NCI-H2196 treated with DMSO at 0.1 percent for 48 hours (cell line): ENCODE data around the gene CCR5AS.
"Not testable (repeated sequence)": the region's sequence is repeated elsewhere in the genome, so short reads cannot be mapped to it uniquely, and the experiment has no call there.

Source experiments
- DNase-seq: peaks from one replicate; lab custom pipeline; 2025; ENCODE audit not compliant: unreplicated experiment; lab: John Stamatoyannopoulos, UW

Gene CCR5AS

DNA sequence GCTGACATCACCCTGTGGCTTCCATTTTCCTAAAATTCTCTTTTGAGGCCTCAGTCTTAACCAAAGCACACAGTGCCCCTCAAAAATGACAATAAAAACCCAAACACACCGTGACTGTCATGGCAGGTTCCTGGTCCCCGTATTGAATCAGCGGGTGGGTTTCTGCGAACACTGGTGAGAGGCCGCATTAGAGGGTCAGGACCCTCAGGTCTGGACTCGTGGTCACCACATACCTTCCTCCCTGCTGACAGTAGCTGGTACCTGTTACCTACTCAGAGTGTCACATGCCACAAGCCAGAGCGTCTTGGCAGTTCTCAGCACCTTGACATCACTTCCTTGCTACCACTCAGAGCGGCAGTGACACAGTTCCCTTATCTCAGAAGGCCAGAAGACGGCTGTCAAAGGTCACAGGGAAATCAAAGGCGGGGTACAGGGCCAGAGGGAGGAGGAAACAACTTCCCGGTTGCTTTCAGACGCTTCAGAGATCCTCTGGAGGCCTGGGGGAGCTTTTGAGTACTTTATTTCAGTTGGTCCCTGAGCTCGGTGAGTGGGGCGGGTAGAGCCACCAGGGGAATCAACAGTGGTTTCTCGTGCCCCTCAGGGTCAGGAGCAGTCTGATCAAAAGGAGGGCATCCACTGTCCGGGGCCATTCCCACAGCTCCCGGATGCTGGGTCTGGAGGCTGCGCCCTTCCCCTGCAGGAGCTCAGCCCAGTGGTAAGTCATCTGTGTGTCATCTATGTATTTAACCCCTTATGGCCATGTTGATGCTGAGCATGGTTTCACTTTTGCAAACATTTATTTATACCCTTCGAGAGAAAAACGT, at the start of gene CCR5AS, which contains the start of gene CCRL2:
Gene CCR5AS, minus strand, starts transcription at position 279 of the 824 bp plus-strand sequence.
Gene CCRL2, plus strand, starts transcription at position 472 of the 824 bp plus-strand sequence. CDS start 821 bp downstream, outside the sequence.
- no peak for DNase-seq

DNA sequence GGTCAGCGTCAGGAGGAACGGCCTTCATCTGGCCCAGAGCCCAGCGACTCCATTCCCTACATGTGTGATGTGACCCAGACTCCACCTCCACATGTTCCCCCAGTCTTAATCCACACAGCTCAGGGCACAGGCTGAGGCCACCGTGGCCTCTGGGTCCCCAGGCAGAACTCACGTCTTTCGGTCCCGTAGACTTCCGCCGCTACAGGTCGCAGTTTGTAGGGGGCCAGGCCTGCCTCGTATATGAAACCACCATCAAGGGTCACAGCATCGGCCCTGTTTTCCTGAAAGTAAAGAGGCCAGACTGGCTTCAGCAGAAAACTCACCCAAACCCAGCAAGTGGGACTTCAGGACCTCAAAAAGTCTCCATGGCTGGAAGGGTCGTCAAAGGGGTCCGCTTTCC, 49.3 kb upstream of the CCR5AS start:
- DNase-seq: no peak

DNA sequence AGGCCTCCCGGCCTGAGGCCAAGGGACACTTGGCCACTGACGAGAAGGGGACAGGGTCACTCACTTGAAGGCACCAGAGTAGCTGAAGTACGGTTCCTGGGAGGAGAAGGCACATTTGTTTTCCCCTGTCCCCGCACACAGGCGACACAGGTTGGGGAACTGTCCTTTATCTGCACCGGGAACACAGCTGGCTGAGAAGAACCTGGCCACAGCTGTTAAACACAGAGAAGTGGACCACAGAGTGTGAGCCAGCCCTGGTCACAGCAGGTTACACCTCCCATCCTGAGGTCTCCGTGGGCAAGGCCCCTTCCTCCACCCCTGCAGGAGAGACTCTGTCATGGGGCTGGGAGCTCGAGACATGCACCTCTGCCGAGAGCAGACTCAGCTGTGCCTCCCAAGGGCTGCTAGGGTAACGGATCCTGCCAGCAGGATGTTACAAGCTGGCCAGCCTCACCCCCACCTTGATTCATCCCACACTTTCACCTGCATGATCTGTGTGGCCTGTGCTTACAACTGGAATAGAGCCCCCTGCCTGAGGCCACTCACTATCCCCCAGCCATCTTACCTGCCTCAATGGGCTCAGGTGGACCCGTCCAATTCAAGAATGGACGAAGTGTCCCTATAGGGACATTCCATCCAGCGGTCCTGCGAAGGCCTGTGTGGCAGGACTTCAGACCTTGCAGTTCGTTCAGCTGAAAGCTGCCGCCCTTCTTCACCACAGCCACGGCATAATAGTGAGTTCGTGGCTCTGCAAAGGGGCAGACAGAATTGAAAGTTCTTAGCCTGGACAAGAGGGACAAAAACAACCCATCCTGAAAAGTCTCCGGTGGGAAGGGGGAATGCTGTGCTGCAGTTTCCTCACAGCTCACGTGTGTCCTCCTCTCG, 48.6 kb upstream of the CCR5AS start:
- DNase-seq: no peak

DNA sequence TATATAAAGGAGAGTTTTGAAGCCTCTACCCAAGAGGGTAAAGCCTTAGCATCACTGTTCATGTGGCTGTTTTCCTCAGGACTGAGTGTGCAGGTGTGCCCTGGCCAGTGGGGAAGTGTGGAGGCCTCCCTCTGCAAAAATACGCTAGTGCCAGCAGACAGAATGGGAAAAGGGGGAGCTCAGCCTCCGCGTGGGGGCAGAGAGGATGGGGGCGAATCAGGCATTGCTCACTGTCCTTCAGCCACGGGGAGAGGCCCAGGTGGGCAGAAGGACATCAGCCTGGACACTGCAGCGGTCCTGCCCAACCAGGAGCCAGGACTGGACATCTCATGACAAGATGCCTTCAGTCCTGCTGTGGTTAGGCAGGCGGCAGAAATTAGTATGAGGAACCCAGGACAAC, 47.7 kb upstream of the CCR5AS start:
- no peak for DNase-seq

DNA sequence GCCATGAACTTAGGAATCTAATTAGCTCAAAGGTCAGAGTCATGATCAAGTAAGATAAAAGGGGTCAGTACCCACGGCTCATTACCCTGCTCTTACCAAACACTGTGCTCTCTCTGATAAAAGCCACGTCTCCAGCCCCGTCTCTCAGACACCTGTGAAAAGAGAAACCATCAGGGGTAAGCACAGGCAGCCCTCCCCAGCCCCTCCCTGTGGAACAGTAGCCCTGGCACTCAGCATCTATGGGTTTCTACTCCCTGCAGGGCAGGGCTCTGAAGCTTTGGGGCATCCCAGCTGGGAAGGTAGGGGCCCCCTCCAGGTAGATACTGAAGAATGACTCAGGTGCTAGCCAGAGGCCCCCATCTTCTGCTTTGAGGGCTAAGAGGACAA, 47.3 kb upstream of the CCR5AS start:
- no peak for DNase-seq

DNA sequence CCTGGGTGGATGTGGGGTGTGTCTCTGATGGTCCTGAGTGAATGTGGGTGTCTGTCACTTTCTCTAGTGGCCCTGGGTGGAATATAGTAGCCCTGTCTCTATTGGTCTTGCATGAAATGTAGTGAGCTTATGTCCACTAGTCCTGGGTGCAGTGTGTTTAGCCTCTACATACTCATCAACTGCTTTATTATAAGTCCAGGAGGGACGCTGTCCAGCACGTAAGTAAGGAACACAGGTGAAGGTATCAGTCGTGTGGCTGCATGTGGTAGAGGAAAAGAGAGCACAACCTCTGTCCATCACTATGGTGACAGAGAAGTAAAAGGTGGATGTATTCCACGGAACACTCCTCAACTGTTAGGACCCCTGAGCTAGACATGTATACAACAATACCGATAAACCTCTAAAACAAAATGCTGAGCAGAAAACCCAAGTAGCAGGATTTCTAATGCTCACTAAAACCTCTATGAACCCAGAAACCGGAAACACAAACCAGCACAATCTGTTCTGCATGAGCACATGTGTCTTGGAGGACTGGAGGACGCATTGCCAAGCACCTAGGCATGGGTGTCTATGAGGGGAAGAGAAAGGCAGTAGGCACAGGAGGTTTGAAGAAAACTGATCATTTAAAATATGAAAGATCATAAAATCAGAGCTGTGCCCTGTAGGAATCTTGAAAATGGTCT, 46.8 kb upstream of the CCR5AS start:
- DNase-seq: no peak

DNA sequence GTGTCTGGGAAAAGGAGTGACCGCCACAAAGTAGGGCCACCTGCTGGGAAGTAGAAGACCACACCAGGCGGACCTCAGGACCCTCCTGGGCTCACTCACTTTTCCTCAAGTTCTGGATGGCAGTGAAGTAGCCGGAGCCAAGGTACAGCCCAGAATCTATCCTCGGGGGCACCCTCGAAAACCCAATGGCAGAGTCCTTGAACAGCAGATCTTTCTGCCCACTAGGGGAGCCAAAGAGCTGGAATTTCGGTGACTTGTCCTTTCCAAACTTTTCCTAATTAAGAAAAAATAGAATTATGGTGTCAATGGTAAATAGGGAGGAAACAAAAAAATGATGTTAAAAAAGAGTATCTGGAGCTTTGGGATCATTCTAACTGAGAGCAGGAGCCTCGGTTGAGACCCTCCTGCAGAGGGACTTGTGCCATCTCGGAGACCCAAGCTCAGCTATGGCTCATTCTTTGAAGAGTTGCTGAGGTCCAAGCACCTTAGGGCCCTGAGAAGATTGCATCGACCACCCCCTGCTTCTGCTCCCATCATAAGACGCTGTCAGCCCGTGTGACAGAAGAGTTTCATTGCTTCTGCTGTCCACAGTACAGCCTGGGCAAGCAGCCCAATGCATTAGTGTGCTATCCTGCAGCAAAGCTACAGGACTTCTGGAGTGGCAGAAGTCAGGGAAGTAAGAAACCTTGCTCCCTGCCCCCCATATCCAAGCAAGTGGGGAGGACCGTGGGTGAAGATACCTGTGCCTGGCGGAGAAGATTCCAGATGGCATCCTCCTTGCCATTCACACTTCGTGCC, 43.1 kb upstream of the CCR5AS start:
- DNase-seq: no peak

DNA sequence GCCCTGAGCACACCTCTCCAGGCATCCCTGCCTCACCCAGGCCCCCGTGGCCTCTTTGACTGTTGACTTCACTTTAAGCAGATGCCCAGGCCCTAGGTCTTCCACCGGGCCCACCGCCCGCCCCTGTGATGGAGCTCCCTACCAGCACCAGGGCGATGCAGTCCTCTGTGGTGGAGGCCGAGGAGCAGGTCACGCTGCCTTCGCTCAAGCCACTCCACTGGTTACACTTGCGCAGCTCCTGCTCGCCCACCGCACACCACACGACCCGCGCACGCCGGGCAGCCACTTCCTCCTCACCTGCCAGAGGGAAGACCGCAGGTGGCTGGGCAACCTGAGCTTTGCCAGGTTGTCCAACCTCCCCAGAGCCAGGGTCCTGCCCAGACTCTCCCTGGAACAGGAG, 41.9 kb upstream of the CCR5AS start:
- DNase-seq: no peak

DNA sequence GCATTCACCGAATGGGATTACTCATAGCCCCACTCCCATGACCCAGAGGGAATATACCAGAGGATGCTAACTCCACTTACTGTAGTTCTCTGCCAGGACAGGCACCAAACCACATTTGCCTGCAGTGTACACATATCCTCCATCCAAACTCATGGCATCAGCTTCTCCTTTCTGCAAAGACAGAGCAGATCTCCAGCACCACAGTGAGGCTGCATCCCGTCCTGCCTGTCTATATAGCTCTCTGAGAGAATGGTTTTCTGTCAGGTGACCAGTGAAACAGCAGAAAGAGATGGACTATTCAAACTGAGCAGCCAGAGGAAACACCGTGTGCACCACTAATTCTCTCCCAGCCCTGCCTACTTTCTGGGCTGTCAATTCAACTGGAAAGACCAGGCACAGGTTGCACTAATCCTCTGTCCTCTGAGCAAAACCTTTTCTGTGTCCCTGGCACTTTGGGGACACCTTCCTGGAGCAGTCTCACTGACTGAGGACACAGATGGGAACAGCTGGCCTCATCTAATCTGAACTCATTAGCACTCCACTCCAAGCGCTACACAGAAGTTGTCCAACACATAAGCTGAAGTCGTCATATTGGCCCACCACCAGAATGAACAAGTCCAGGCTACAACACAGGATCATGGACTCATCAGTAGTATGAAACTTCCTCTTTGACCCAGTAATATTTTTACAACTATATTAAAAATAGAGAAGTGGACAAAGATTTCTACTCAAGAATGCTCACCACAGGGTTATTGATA, 40.5 kb upstream of the CCR5AS start:
- DNase-seq: no peak

DNA sequence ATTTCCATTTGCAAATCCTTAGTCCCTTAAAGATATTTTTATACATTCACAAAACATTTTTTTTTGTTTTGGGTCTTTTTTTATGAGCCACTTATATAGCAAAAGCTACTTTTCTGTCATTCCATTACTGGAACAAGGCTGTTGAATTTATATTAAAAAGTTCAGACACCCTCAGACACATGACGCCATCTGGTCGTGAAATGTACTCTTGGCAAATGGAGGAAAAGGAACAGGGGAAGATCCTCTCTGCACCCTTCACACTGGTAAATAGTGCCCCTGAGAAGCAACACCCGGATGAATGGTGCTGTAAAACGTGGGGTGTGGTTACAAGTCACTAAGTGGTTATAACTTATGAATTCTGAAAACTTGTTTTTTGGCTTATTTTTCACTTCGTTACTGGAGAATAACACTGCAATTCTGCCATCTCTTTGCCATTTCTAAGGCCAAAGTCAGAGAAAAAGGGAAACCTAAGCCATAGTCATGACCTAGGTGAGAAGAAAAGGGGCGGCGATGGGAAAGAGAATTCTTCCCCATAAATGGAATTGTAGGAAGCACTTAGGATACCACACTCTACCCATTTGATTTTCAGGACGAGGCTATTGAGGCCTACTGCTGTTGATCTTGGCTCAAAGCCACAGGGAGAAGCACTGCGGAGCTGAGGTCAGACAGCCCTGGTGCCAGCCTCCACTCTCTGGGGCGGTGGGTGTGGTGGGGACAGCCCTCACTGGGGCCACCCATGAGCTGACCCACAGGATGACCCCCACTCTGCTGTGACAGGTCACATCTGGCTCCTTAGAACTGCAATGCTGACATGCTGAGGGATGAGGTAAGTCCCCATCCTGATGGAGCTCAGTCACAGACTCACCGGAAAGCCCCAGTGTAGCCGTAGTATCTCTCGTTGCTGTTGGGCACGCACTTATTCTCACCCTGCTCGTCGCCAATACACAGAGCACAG, 36.0 kb upstream of the CCR5AS start:
- DNase-seq: no peak

DNA sequence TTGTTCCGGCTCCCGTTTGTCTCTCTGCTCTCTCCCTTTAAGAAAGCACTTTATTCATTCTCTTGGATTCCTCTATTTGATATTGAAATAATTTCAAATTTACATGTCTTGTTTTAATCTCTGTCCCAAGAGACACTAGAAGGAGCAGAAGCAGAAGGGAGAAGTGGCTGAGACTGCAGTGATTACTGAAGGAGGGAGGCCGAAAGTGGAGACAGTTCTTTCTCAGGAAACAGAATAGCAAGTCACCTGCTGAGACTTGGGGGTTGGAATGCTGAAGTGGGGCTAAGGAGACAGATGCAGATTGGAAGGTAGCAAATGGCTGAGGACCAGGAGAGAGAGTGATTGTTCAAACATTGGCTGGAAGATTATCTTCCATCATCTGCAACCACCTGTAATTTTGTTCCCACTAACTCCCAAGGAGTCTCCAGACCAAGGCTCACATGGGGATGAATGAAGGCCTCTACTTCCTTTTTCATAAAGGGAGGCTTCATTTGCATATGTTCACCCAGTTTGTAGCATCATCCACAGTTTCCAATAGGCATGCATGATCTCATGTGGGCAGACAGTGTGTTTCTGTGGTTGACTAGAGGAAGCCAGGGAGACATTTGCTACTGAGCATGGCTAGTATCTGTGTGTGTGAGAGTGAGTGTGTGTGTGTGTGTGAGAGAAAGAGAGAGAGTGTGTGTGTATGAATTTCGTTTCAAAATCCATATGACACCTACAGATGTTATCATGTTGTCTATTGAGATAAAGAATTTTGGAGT, 33.8 kb upstream of the CCR5AS start:
- no peak for DNase-seq

DNA sequence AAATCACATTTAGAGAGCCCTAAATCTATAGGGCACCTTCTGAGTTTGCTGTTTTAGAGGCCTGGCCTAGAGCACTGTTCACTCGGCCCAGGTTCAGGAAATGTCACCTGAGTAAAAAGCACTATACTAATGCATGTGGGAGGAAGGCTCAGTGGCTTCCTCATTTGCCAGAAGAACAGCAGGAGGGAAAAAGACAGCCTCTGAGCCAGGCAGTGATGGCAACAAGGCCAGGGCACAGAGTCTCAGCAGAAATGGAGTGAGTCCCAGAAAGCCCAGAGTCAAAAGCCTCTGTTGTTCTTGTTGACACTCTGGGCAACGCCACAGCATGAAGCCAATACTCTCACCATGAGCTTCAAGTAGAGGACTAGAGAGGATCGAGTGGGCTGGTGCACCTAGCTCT, 32.0 kb upstream of the CCR5AS start:
- no peak for DNase-seq

DNA sequence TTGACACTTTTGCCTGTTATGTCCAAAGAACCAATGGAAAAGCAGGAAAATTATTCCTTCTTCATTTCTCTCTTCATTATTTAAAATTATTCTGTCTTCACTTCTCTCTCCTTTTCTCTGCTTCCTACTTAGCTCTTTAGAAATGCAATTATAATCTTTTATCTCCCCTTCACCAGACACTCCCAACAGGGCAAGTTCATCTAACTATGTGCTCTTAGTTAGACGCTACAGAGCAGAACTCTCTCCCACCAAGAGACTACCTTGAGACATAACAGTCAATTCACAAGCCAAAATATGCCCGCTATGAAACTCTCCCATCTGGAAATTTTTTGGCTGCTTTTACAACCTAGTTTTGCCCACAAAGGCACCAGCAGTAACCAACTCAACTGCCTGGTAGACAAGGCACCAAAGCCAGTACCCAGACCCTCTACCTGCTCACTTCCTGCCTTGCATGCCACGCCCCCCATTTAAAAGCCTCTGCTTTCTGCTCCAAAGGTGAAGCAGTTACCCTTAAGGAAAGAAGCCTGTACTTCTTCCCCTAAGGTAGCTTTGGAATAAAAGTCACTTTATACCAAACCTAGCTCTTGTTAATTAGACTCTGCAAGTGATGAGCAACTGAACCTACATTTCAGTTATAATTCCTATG, 28.3 kb upstream of the CCR5AS start:
- no peak for DNase-seq

DNA sequence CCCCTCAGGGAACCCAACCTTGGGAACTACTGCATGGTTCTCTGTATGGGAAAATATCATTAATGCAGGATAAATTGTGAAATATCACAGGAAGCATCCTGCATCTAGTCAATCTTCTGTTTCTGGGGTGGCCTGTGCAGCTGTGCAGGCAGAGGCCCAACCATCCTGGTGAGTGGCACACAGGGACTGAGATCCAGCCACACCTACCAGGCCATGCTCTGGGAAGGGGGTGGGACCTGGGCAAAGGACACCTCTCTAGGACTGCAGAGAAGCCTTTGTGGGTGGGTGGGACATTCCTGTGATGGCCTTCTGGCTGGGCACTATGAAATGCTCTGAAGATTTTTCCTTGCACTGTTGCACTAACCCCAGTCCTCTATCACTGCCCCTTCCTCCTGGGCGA, 27.0 kb upstream of the CCR5AS start:
- DNase-seq: no peak

DNA sequence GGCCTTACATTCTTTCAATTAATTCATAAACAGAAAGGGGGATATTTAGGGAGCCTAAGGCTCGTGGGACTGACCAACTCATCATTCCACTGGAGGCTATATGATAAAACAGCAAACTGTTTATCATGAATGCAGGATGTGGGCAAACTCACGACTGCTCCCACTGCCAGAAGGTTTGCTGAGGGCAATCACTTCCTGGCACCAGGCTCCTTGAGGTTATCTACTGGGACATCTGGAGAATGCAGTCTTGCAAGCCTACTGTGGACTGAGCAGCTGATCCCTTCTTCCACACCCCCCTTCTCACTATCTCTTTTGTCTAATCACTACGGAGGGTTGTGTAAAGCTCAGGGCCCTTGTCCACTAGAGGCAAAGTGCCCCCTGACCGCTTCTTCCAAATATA, 26.3 kb upstream of the CCR5AS start:
- not testable (repeated sequence) for DNase-seq

DNA sequence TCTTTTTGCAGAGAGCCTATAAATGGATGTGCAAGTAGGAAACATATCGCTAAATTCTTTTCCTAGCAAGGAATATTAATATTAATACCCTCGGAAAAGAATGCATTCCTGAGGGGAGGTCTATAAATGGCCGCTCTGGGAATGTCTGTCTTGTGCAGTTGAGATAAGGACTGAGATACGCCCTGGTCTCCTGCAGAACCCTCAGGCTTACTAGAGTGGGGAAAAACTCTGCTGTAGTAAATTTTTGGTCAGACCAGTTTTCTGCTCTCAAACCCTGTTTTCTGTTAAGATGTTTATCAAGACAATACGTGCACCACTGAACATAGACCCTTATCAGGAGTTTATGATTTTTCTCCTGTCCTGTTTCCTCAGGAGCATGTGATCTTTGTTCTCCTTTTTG, 25.0 kb upstream of the CCR5AS start:
- not testable (repeated sequence) for DNase-seq

DNA sequence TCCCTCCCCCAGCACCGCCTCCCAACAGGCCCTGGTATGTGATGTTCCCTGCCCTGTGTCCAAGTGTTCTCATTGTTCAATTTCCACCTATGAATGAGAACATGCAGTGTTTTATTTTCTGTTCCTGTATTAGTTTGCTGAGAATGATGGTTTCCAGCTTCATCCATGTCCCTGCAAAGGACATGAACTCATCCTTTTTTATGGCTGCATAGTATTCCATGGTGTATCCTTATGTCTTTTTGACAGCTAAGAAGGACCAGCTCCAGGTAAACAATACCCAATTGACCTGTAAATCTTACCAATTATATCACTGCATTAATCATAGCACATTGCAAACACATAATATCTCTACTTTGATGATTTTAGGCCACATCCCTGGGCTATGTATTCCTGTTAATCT, 24.0 kb upstream of the CCR5AS start:
- DNase-seq: not testable (repeated sequence)

DNA sequence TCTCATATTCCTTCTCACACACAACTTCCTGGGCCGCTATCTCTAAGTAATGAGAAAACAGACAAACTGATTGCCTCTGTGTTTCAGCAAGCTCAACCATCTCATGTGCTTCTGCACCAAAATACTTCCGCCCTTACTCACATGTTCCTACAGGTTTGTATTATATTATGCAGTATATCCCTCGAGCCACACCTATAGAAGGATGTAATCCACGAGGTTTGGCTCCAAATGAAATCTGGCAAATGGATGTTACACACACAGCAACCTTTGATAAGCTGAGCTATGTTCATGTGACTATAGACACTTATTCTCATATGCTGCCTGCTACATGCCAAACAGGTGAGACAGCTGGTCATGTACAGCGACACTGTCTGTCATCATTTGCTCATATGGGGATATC, 22.8 kb upstream of the CCR5AS start:
- DNase-seq: no peak
